ENCODE data around the gene SCGB2B2.
"Not testable (repeated sequence)": the region's sequence is repeated elsewhere in the genome, so short reads cannot be mapped to it uniquely, and the experiment has no call there.

The SCGB2B2 gene

DNA sequence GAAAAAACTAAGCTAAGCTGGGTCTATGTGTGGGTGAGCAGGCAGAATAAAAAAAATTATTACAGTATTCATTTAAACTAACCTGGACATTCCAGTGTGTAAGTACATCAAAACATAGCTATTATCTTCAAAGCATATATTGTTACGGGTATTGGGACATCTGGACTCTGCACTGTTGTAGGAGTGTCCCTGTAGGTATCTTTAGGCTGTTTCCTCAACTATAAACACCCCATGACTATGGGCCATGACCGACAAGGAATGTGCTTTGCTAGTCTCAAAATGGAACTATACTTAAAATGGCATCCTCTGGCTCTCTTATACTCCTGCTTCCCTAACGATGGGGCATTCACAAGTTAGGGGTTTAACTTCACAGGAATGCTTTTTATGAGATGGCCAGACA lies 3.4 kb downstream of the SCGB2B2 start:
- DNase-seq (ENCODE audit: low spot score) (no peak), ATAC-seq (ENCODE audit: low read depth) (no peak)
- TF ChIP-seq, protein P1, sequence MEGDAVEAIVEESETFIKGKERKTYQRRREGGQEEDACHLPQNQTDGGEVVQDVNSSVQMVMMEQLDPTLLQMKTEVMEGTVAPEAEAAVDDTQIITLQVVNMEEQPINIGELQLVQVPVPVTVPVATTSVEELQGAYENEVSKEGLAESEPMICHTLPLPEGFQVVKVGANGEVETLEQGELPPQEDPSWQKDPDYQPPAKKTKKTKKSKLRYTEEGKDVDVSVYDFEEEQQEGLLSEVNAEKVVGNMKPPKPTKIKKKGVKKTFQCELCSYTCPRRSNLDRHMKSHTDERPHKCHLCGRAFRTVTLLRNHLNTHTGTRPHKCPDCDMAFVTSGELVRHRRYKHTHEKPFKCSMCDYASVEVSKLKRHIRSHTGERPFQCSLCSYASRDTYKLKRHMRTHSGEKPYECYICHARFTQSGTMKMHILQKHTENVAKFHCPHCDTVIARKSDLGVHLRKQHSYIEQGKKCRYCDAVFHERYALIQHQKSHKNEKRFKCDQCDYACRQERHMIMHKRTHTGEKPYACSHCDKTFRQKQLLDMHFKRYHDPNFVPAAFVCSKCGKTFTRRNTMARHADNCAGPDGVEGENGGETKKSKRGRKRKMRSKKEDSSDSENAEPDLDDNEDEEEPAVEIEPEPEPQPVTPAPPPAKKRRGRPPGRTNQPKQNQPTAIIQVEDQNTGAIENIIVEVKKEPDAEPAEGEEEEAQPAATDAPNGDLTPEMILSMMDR (IDR thresholded peaks at IDR 0.05; ENCODE audit: poor library complexity, severe bottlenecking), result no peak
- Histone ChIP-seq H3K9me3 (ENCODE audit: severe bottlenecking) (no peaks in the 10 kb centered on the region), H3K4me1 (ENCODE audit: insufficient read depth, poor library complexity, severe bottlenecking) (peaks cover 8% of the 10 kb centered on the region), H3K27me3 (ENCODE audit: insufficient read depth, poor library complexity, severe bottlenecking) (no peaks in the 10 kb centered on the region), H3K4me3 (ENCODE audit: severe bottlenecking) (no peak overlapping the region), H3K27ac (ENCODE audit: poor library complexity, severe bottlenecking) (no peak overlapping the region), H3K36me3 (ENCODE audit: low read depth) (peaks cover 2% of the 10 kb centered on the region)

DNA sequence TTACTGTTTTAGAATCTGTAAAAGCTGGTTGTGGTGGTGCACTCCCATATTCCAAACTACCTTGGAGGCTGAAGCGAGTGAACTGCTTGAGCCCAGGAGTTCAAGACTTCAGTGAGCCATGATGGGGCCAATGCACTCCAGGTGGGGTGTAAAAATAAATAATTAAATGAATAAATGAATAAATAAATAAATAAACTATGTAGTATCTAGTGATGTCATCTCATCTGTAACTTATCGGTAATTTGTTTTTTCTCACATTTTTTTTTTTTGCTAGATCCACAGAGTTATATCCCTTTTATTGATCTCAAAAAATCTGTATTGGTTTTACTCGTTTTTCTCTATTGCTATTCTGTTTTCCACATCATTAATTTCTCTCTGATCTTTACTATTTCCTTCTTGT lies 5.0 kb downstream of the SCGB2B2 start:
- no peak overlapping the region for H3K27ac ChIP-seq (ENCODE audit: poor library complexity, severe bottlenecking)
- ATAC-seq (ENCODE audit: low read depth), result no peak
- DNase-seq (ENCODE audit: low spot score), result no peak
- no peak overlapping the region for H3K4me3 ChIP-seq (ENCODE audit: severe bottlenecking)
- TF ChIP-seq, protein P1 (IDR thresholded peaks at IDR 0.05; ENCODE audit: poor library complexity, severe bottlenecking), result no peak
- no peaks in the 10 kb centered on the region for H3K27me3 ChIP-seq (ENCODE audit: insufficient read depth, poor library complexity, severe bottlenecking)
- H3K36me3 ChIP-seq (ENCODE audit: low read depth), result no peaks in the 10 kb centered on the region
- peaks cover 3% of the 10 kb centered on the region for H3K4me1 ChIP-seq (ENCODE audit: insufficient read depth, poor library complexity, severe bottlenecking)
- no peaks in the 10 kb centered on the region for H3K9me3 ChIP-seq (ENCODE audit: severe bottlenecking)

DNA sequence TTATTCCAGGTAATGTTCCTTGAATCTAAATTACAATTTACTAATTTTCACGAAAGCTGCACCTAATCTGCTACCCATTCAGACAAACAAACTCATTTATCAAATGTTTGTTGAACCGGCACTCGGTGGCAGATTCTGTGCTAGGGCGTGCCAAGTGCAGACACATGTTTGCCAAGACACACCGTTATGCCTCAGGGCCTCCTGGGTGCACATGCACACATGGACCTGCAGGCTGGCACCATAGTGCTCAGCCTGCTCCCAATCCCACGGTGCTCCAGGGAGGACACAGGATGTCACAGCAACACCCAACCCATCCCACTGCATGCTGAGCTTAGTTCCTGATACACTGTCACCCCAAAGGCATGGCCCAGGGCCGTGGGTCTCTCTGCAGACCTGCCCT lies 7.7 kb downstream of the SCGB2B2 start:
- Histone ChIP-seq H3K27me3 (ENCODE audit: insufficient read depth, poor library complexity, severe bottlenecking) (no peaks in the 10 kb centered on the region), H3K4me1 (ENCODE audit: insufficient read depth, poor library complexity, severe bottlenecking) (no peaks in the 10 kb centered on the region), H3K9me3 (ENCODE audit: severe bottlenecking) (no peaks in the 10 kb centered on the region), H3K36me3 (ENCODE audit: low read depth) (no peaks in the 10 kb centered on the region), H3K27ac (ENCODE audit: poor library complexity, severe bottlenecking) (no peak overlapping the region), H3K4me3 (ENCODE audit: severe bottlenecking) (no peak overlapping the region)
- TF ChIP-seq, protein P1 (IDR thresholded peaks at IDR 0.05; ENCODE audit: poor library complexity, severe bottlenecking), result no peak
- no peak for ATAC-seq (ENCODE audit: low read depth)
- DNase-seq (ENCODE audit: low spot score), result no peak

DNA sequence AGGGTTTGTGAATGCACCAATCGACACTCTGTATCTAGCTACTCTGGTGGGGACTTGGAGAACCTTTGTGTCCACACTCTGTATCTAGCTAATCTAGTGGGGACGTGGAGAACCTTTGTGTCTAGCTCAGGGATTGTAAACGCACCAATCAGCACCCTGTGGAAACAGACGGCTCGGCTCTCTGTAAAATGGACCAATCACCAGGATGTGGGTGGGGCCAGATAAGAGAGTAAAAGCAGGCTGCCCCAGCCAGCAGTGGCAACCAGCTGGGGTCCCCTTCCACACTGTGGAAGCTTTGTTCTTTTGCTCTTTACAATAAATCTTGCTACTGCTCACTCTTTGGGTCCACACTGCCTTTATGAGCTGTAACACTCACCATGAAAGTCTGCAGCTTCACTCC lies 8.3 kb downstream of the SCGB2B2 start:
- H3K4me1 ChIP-seq (ENCODE audit: insufficient read depth, poor library complexity, severe bottlenecking); H3K9me3 ChIP-seq (ENCODE audit: severe bottlenecking); H3K4me3 ChIP-seq (ENCODE audit: severe bottlenecking); ATAC-seq (ENCODE audit: low read depth); H3K27ac ChIP-seq (ENCODE audit: poor library complexity, severe bottlenecking); DNase-seq (ENCODE audit: low spot score); H3K36me3 ChIP-seq (ENCODE audit: low read depth); H3K27me3 ChIP-seq (ENCODE audit: insufficient read depth, poor library complexity, severe bottlenecking): not testable (repeated sequence)

DNA sequence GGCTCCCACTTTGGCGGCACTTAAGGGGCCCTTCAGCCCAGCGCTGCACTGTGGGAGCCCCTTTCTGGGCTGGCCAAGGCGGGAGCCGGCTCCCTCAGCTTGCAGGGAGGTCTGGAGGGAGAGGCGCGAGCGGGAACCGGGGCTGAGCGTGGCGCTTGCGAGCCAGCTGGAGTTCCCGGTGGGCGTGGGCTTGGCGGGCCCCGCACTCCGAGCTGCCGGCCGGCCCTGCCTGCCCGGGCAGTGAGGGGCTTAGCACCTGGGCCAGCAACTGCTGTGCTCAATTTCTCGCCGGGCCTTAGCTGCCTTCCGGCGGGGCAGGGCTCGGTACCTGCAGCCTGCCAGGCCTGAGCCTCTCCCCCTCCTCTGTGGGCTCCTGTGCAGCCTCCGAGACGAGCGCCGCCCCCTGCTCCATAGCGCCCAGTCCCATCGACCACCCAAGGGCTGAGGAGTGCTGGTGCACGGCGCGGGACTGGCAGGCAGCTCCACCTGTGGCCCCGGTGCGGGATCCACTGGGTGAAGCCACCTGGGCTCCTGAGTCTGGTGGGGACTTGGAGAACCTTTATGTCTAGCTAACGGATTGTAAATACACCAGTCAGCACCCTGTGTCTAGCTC lies 8.8 kb downstream of the SCGB2B2 start:
- not testable (repeated sequence) for H3K4me1 ChIP-seq (ENCODE audit: insufficient read depth, poor library complexity, severe bottlenecking); H3K27me3 ChIP-seq (ENCODE audit: insufficient read depth, poor library complexity, severe bottlenecking); ATAC-seq (ENCODE audit: low read depth); H3K27ac ChIP-seq (ENCODE audit: poor library complexity, severe bottlenecking); H3K4me3 ChIP-seq (ENCODE audit: severe bottlenecking); H3K9me3 ChIP-seq (ENCODE audit: severe bottlenecking); DNase-seq (ENCODE audit: low spot score); H3K36me3 ChIP-seq (ENCODE audit: low read depth)

DNA sequence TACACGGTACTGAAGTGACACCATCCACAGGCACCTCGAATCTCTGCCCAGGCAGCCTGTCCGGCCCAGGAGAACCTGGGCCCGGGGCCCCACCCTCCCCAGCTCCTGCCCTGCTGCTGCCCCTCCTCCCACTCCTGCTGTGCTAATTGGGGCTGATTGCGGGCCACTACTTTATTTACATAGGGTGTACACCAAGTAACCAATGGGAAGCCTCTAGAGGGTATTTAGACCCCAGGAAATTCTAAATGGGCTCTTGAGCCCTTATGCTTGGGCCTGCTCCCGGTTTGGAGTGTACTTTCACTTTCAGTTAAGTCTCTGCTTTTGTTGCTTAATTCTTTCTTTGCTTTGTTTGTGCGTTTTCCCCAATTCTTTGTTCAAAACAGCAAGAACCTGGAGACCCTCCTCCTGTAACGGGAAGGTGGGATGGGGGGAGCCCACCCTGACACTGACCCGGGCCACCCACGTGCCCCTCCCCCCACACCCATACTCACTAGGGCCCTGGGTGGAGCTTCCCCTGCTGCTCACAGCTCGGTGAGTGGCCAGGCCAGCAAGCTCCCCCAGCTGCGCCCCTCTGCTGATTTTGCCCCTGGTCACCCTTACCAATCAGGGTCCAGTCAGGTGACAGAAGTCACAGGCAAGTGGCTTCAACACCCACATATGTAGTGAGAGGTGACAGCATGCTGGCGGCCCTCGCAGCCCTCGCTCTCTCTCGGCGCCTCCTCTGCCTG lies 9.4 kb downstream of the SCGB2B2 start:
- Histone ChIP-seq H3K4me3 (ENCODE audit: severe bottlenecking) (peak overlapping the region; percentile 39), H3K9me3 (ENCODE audit: severe bottlenecking) (no peaks in the 10 kb centered on the region), H3K36me3 (ENCODE audit: low read depth) (no peaks in the 10 kb centered on the region), H3K4me1 (ENCODE audit: insufficient read depth, poor library complexity, severe bottlenecking) (no peaks in the 10 kb centered on the region), H3K27me3 (ENCODE audit: insufficient read depth, poor library complexity, severe bottlenecking) (no peaks in the 10 kb centered on the region), H3K27ac (ENCODE audit: poor library complexity, severe bottlenecking) (no peak overlapping the region)
- TF ChIP-seq, protein P1 (IDR thresholded peaks at IDR 0.05; ENCODE audit: poor library complexity, severe bottlenecking), result no peak
- ATAC-seq (ENCODE audit: low read depth) (peak; percentile 45; the same call in 2 of the 3 replicates), DNase-seq (ENCODE audit: low spot score) (no peak)
